Keratinocyte (primary cell): ENCODE measurements around the gene S100B. TPM values are rescaled to one million over a fixed set of nuclear protein-coding genes. Genes with fewer than 3 reads are reported as not detected.

Experiments
- DNase-seq: peaks from one replicate; pipeline ENCODE4 v3.0.0-alpha.2; 2011; ENCODE audit warnings: low read depth, missing footprints, low spot score
- FAIRE-seq: peaks from 2 replicates; lab custom pipeline; 2011; peaks lifted over from hg19 to GRCh38; lab: Jason Lieb, UNC
- H2AFZ ChIP-seq: 2 replicates; pipeline ENCODE4 v1.6.0; 2012; ENCODE audit warnings: low read length, control low read depth, inconsistent platforms; ENCODE audit not compliant: control insufficient read depth
- H3K27ac ChIP-seq: 2 replicates; pipeline ENCODE4 v1.5.1; 2011; ENCODE audit warnings: low read length; ENCODE audit not compliant: control insufficient read depth, insufficient read depth
- H3K27me3 ChIP-seq: 3 replicates; pipeline ENCODE4 v1.6.0; 2011; ENCODE audit warnings: low read length; ENCODE audit not compliant: control insufficient read depth, insufficient read depth; ENCODE audit errors: extremely low read depth
- H3K36me3 ChIP-seq, 2 experiments: 2 replicates in 1 of 2; 3 replicates in 1 of 2; pipeline ENCODE4 v1.5.1; 2011; ENCODE audit warnings: low read length in 2 of 2, mild to moderate bottlenecking in 1 of 2; ENCODE audit not compliant: control insufficient read depth in 2 of 2, insufficient read depth in 2 of 2; ENCODE audit errors: extremely low read depth in 1 of 2
- H3K4me1 ChIP-seq: 3 replicates; pipeline ENCODE4 v1.5.1; 2011; ENCODE audit warnings: low read length; ENCODE audit not compliant: control insufficient read depth, insufficient read depth; ENCODE audit errors: extremely low read depth
- H3K4me2 ChIP-seq: 3 replicates; pipeline ENCODE4 v1.6.0; 2011; ENCODE audit warnings: low read depth, low read length; ENCODE audit not compliant: control insufficient read depth, insufficient read depth; ENCODE audit errors: extremely low read depth
- H3K4me3 ChIP-seq, 3 experiments: fragments of 200-600 bp in 1 of 3; sonication (generic) in 1 of 3; 2 replicates in 2 of 3; 3 replicates in 1 of 3; pipeline ENCODE4 v1.5.1; 2011 to 2016; ENCODE audit warnings: low read length in 3 of 3, mild to moderate bottlenecking in 3 of 3, control low read depth in 2 of 3, inconsistent platforms in 1 of 3, low read depth in 1 of 3, mixed read lengths in 1 of 3, mixed run types in 1 of 3, moderate library complexity in 1 of 3; ENCODE audit not compliant: control insufficient read depth in 2 of 3, insufficient read depth in 2 of 3; ENCODE audit errors: extremely low read depth in 1 of 3
- H3K79me2 ChIP-seq: 2 replicates; pipeline ENCODE4 v1.6.0; 2012; ENCODE audit warnings: low read length; ENCODE audit not compliant: control insufficient read depth, insufficient read depth
- H3K9ac ChIP-seq: 3 replicates; pipeline ENCODE4 v1.6.0; 2011; ENCODE audit warnings: low read length; ENCODE audit not compliant: control insufficient read depth, insufficient read depth; ENCODE audit errors: extremely low read depth
- H3K9me1 ChIP-seq: 3 replicates; pipeline ENCODE4 v1.6.0; 2011; ENCODE audit warnings: low read length; ENCODE audit not compliant: control insufficient read depth, insufficient read depth; ENCODE audit errors: extremely low read depth
- H3K9me3 ChIP-seq: 2 replicates; pipeline ENCODE4 v1.5.1; 2012; ENCODE audit warnings: low read depth, low read length; ENCODE audit not compliant: control insufficient read depth
- H4K20me1 ChIP-seq: 3 replicates; pipeline ENCODE4 v1.6.0; 2011; ENCODE audit warnings: low read length; ENCODE audit not compliant: control insufficient read depth, insufficient read depth; ENCODE audit errors: extremely low read depth
- CTCF ChIP-seq, 3 experiments: IDR thresholded peaks in 1 of 3; conservative IDR thresholded peaks in 1 of 3; optimal IDR thresholded peaks in 1 of 3; 2 replicates in 2 of 3; 3 replicates in 1 of 3; pipeline versions ENCODE3 to v1.5.1; 2011; ENCODE audit warnings: low read length in 3 of 3, mild to moderate bottlenecking in 3 of 3, moderate library complexity in 2 of 3, control low read depth in 1 of 3, inconsistent platforms in 1 of 3; ENCODE audit not compliant: insufficient read depth in 2 of 3; ENCODE audit errors: extremely low read depth in 1 of 3
- EZH2 ChIP-seq: IDR thresholded peaks from one replicate; pipeline ENCODE4 v1.6.1; 2012; ENCODE audit warnings: inconsistent platforms, mild to moderate bottlenecking, low read length, moderate library complexity
- dilution Hi-C: fragments of 300-500 bp; cut with MboI; formaldehyde crosslinking; loops from one replicate; pipeline ENCODE4 v1.7.0; 2020; ENCODE audit warnings: low sequenced_read_pairs; ENCODE audit not compliant: extremely low pct_ligation_motif_present
- polyA plus RNA-seq, 5 experiments: library from polyadenylated mRNA; depleted of rRNA in 3 of 5; stranded (reverse) in 3 of 5; stranded (forward) in 1 of 5; unstranded in 1 of 5; fragments of >200 nt; gene quantifications; 1 replicate in 1 of 5; 2 replicates in 3 of 5; 3 replicates in 1 of 5; pipeline versions ENCODE4 v1.2.1 to v1.2.3, GENCODE V29; 2011 to 2012; ENCODE audit warnings: missing spikeins in 2 of 5, low read depth in 1 of 5, low replicate concordance in 1 of 5

The S100B gene
- polyA plus RNA-seq, 1 donor (not counting 4 experiments of a cell fraction or from before 2014, with no cell fraction given), result not detected

- no peaks in the 10 kb centered on the region for H3K9me3 ChIP-seq
- H4K20me1 ChIP-seq, result no peaks in the 10 kb centered on the region
- H3K4me1 ChIP-seq, result no peaks in the 10 kb centered on the region
- H3K79me2 ChIP-seq, result no peaks in the 10 kb centered on the region
- no peak for FAIRE-seq
- no peaks in the 10 kb centered on the region for H3K9me1 ChIP-seq
- no peaks in the 10 kb centered on the region for H3K27me3 ChIP-seq
- H3K9ac ChIP-seq, result no peak overlapping the region
- H3K4me3 ChIP-seq, result no peak overlapping the region
- no peak for TF ChIP-seq EZH2
- no peak for TF ChIP-seq CTCF (optimal IDR thresholded peaks at IDR 0.05 in 1 of 3, IDR thresholded peaks at IDR 0.05 in 1 of 3, conservative IDR thresholded peaks at IDR 0.05 in 1 of 3; ENCODE audit: extremely low read depth in 1 of 3, insufficient read depth in 2 of 3, low read length in 3 of 3)
- H3K27ac ChIP-seq, result no peak overlapping the region
- DNase-seq, result no peak
- no peak overlapping the region for H2AFZ ChIP-seq
- peaks cover 9 to 22% of the 10 kb centered on the region in 2 experiments for H3K36me3 ChIP-seq
- dilution Hi-C loops, result no loop called here
- H3K4me2 ChIP-seq, result no peak overlapping the region
These were observed 32.0 kb downstream of the S100B start for GRCh38 chr21:46572850-46573249.

GRCh38 chr21:46570631-46571030 is 34.3 kb downstream of the S100B start:
- no peaks in the 10 kb centered on the region for H3K4me1 ChIP-seq
- H2AFZ ChIP-seq, result no peak overlapping the region
- H3K9ac ChIP-seq, result no peak overlapping the region
- H3K27ac ChIP-seq, result no peak overlapping the region
- no peaks in the 10 kb centered on the region for H3K9me3 ChIP-seq
- dilution Hi-C loops, result no loop called here
- no peaks in the 10 kb centered on the region for H4K20me1 ChIP-seq
- DNase-seq (no peak), FAIRE-seq (no peak)
- no peaks in the 10 kb centered on the region for H3K9me1 ChIP-seq
- no peak overlapping the region for H3K4me2 ChIP-seq
- H3K4me3 ChIP-seq, result no peak overlapping the region
- no peaks in the 10 kb centered on the region for H3K27me3 ChIP-seq
- TF ChIP-seq EZH2 (no peak), CTCF (optimal IDR thresholded peaks at IDR 0.05 in 1 of 3, IDR thresholded peaks at IDR 0.05 in 1 of 3, conservative IDR thresholded peaks at IDR 0.05 in 1 of 3; ENCODE audit: extremely low read depth in 1 of 3, insufficient read depth in 2 of 3, low read length in 3 of 3) (no peak)
- H3K36me3 ChIP-seq, result peaks cover 22 to 32% of the 10 kb centered on the region in 2 experiments
- H3K79me2 ChIP-seq, result no peaks in the 10 kb centered on the region
